CD4-positive, alpha-beta T cell treated with Interleukin-6 for 4 hours (primary cell): ENCODE results near the gene MAML3.

ENCODE experiments used
- DNase-seq: peaks from one replicate; pipeline ENCODE4 v3.0.0-alpha.2; 2020; ENCODE audit warnings: mixed read lengths

MAML3 gene

GRCh38 chr4:139826426-139826825 lies 327.6 kb downstream of the MAML3 start:
- DNase-seq = no peak

- no peak for DNase-seq
Observed at GRCh38 chr4:139825523-139826014, 328.4 kb downstream of the MAML3 start.

GRCh38 chr4:139824882-139825522 lies 329.0 kb downstream of the MAML3 start:
- no peak for DNase-seq

- no peak for DNase-seq
Observed at GRCh38 chr4:139823746-139824145, 330.2 kb downstream of the MAML3 start.

GRCh38 chr4:139823345-139823744 lies 330.6 kb downstream of the MAML3 start:
- DNase-seq = no peak

- no peak for DNase-seq
Observed at GRCh38 chr4:139822391-139822790, 331.6 kb downstream of the MAML3 start.

- DNase-seq = no peak
Observed at GRCh38 chr4:139819082-139819481, 334.9 kb downstream of the MAML3 start.

- no peak for DNase-seq
Observed at GRCh38 chr4:139817657-139818452, 336.1 kb downstream of the MAML3 start.

- no peak for DNase-seq
Observed at GRCh38 chr4:139816856-139817255, 337.1 kb downstream of the MAML3 start.

GRCh38 chr4:139815778-139816601 lies 338.0 kb downstream of the MAML3 start:
- no peak for DNase-seq

- DNase-seq = no peak
Observed at GRCh38 chr4:139814323-139815015, 339.5 kb downstream of the MAML3 start.

- no peak for DNase-seq
Observed at GRCh38 chr4:139813881-139814280, 340.1 kb downstream of the MAML3 start.

- no peak for DNase-seq
Observed at GRCh38 chr4:139810710-139811109, 343.3 kb downstream of the MAML3 start.

GRCh38 chr4:139809757-139810140 lies 344.2 kb downstream of the MAML3 start:
- DNase-seq = no peak

- no peak for DNase-seq
Observed at GRCh38 chr4:139808808-139809756, 344.9 kb downstream of the MAML3 start.

- DNase-seq = no peak
Observed at GRCh38 chr4:139808381-139808807, 345.6 kb downstream of the MAML3 start.

- no peak for DNase-seq
Observed at GRCh38 chr4:139807483-139807882, 346.5 kb downstream of the MAML3 start.

- no peak for DNase-seq
Observed at GRCh38 chr4:139806929-139807328, 347.1 kb downstream of the MAML3 start.

- no peak for DNase-seq
Observed at GRCh38 chr4:139802931-139803330, 351.1 kb downstream of the MAML3 start.

- no peak for DNase-seq
Observed at GRCh38 chr4:139802488-139802887, 351.5 kb downstream of the MAML3 start.

- no peak for DNase-seq
Observed at GRCh38 chr4:139801895-139802294, 352.1 kb downstream of the MAML3 start.

GRCh38 chr4:139800082-139800481 lies 353.9 kb downstream of the MAML3 start:
- no peak for DNase-seq
